Keratinocyte (primary cell): ENCODE measurements around the gene HIRA. TPM values are rescaled to one million over a fixed set of nuclear protein-coding genes. Genes with fewer than 3 reads are reported as not detected.
"Not testable (repeated sequence)": the region's sequence is repeated elsewhere in the genome, so short reads cannot be mapped to it uniquely, and the experiment has no call there.

Experiments
- DNase-seq: peaks from one replicate; pipeline ENCODE4 v3.0.0-alpha.2; 2011; ENCODE audit warnings: low read depth, missing footprints, low spot score
- FAIRE-seq: peaks from 2 replicates; lab custom pipeline; 2011; peaks lifted over from hg19 to GRCh38; lab: Jason Lieb, UNC
- H2AFZ ChIP-seq: 2 replicates; pipeline ENCODE4 v1.6.0; 2012; ENCODE audit warnings: low read length, control low read depth, inconsistent platforms; ENCODE audit not compliant: control insufficient read depth
- H3K27ac ChIP-seq: 2 replicates; pipeline ENCODE4 v1.5.1; 2011; ENCODE audit warnings: low read length; ENCODE audit not compliant: control insufficient read depth, insufficient read depth
- H3K27me3 ChIP-seq: 3 replicates; pipeline ENCODE4 v1.6.0; 2011; ENCODE audit warnings: low read length; ENCODE audit not compliant: control insufficient read depth, insufficient read depth; ENCODE audit errors: extremely low read depth
- H3K36me3 ChIP-seq, 2 experiments: 2 replicates in 1 of 2; 3 replicates in 1 of 2; pipeline ENCODE4 v1.5.1; 2011; ENCODE audit warnings: low read length in 2 of 2, mild to moderate bottlenecking in 1 of 2; ENCODE audit not compliant: control insufficient read depth in 2 of 2, insufficient read depth in 2 of 2; ENCODE audit errors: extremely low read depth in 1 of 2
- H3K4me1 ChIP-seq: 3 replicates; pipeline ENCODE4 v1.5.1; 2011; ENCODE audit warnings: low read length; ENCODE audit not compliant: control insufficient read depth, insufficient read depth; ENCODE audit errors: extremely low read depth
- H3K4me2 ChIP-seq: 3 replicates; pipeline ENCODE4 v1.6.0; 2011; ENCODE audit warnings: low read depth, low read length; ENCODE audit not compliant: control insufficient read depth, insufficient read depth; ENCODE audit errors: extremely low read depth
- H3K4me3 ChIP-seq, 3 experiments: fragments of 200-600 bp in 1 of 3; sonication (generic) in 1 of 3; 2 replicates in 2 of 3; 3 replicates in 1 of 3; pipeline ENCODE4 v1.5.1; 2011 to 2016; ENCODE audit warnings: low read length in 3 of 3, mild to moderate bottlenecking in 3 of 3, control low read depth in 2 of 3, inconsistent platforms in 1 of 3, low read depth in 1 of 3, mixed read lengths in 1 of 3, mixed run types in 1 of 3, moderate library complexity in 1 of 3; ENCODE audit not compliant: control insufficient read depth in 2 of 3, insufficient read depth in 2 of 3; ENCODE audit errors: extremely low read depth in 1 of 3
- H3K79me2 ChIP-seq: 2 replicates; pipeline ENCODE4 v1.6.0; 2012; ENCODE audit warnings: low read length; ENCODE audit not compliant: control insufficient read depth, insufficient read depth
- H3K9ac ChIP-seq: 3 replicates; pipeline ENCODE4 v1.6.0; 2011; ENCODE audit warnings: low read length; ENCODE audit not compliant: control insufficient read depth, insufficient read depth; ENCODE audit errors: extremely low read depth
- H3K9me1 ChIP-seq: 3 replicates; pipeline ENCODE4 v1.6.0; 2011; ENCODE audit warnings: low read length; ENCODE audit not compliant: control insufficient read depth, insufficient read depth; ENCODE audit errors: extremely low read depth
- H3K9me3 ChIP-seq: 2 replicates; pipeline ENCODE4 v1.5.1; 2012; ENCODE audit warnings: low read depth, low read length; ENCODE audit not compliant: control insufficient read depth
- H4K20me1 ChIP-seq: 3 replicates; pipeline ENCODE4 v1.6.0; 2011; ENCODE audit warnings: low read length; ENCODE audit not compliant: control insufficient read depth, insufficient read depth; ENCODE audit errors: extremely low read depth
- CTCF ChIP-seq, 3 experiments: IDR thresholded peaks in 1 of 3; conservative IDR thresholded peaks in 1 of 3; optimal IDR thresholded peaks in 1 of 3; 2 replicates in 2 of 3; 3 replicates in 1 of 3; pipeline versions ENCODE3 to v1.5.1; 2011; ENCODE audit warnings: low read length in 3 of 3, mild to moderate bottlenecking in 3 of 3, moderate library complexity in 2 of 3, control low read depth in 1 of 3, inconsistent platforms in 1 of 3; ENCODE audit not compliant: insufficient read depth in 2 of 3; ENCODE audit errors: extremely low read depth in 1 of 3
- EZH2 ChIP-seq: IDR thresholded peaks from one replicate; pipeline ENCODE4 v1.6.1; 2012; ENCODE audit warnings: inconsistent platforms, mild to moderate bottlenecking, low read length, moderate library complexity
- dilution Hi-C: fragments of 300-500 bp; cut with MboI; formaldehyde crosslinking; loops from one replicate; pipeline ENCODE4 v1.7.0; 2020; ENCODE audit warnings: low sequenced_read_pairs; ENCODE audit not compliant: extremely low pct_ligation_motif_present
- polyA plus RNA-seq, 5 experiments: library from polyadenylated mRNA; depleted of rRNA in 3 of 5; stranded (reverse) in 3 of 5; stranded (forward) in 1 of 5; unstranded in 1 of 5; fragments of >200 nt; gene quantifications; 1 replicate in 1 of 5; 2 replicates in 3 of 5; 3 replicates in 1 of 5; pipeline versions ENCODE4 v1.2.1 to v1.2.3, GENCODE V29; 2011 to 2012; ENCODE audit warnings: missing spikeins in 2 of 5, low read depth in 1 of 5, low replicate concordance in 1 of 5

The HIRA gene
- polyA plus RNA-seq, 1 donor (not counting 4 experiments of a cell fraction or from before 2014, with no cell fraction given), result 16.7 TPM

DNA sequence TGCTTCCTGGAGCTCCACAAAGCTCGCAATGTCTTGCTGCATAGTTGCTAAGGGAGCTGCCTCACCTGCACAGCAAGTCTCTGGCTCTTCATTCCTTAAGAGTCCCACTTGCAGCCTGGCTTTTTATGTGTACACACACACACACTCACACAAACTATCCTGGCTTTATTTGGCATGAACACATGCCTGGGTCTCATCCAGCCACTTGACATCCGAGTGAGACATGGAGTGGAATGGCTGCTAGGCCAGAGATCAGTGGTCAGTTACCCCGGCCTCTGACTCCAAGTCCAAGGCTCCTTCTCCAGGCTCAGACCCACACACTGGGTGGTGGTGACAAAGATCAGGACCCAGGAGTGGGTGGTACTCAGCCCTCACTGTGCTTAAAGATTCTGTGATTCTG lies 102.1 kb downstream of the HIRA start:
- H3K27me3 ChIP-seq, result no peaks in the 10 kb centered on the region
- no peak overlapping the region for H3K9ac ChIP-seq
- no peak overlapping the region for H3K27ac ChIP-seq
- no peaks in the 10 kb centered on the region for H4K20me1 ChIP-seq
- no peaks in the 10 kb centered on the region for H3K4me1 ChIP-seq
- dilution Hi-C loops, result no loop called here
- H3K9me3 ChIP-seq, result no peaks in the 10 kb centered on the region
- H3K4me2 ChIP-seq, result no peak overlapping the region
- no peaks in the 10 kb centered on the region for H3K79me2 ChIP-seq
- DNase-seq, result no peak
- FAIRE-seq, result no peak
- no peak overlapping the region for H3K4me3 ChIP-seq
- H2AFZ ChIP-seq, result no peak overlapping the region
- peaks cover 18 to 21% of the 10 kb centered on the region in 2 experiments for H3K36me3 ChIP-seq
- H3K9me1 ChIP-seq, result no peaks in the 10 kb centered on the region
- TF ChIP-seq EZH2, result no peak
- TF ChIP-seq CTCF (optimal IDR thresholded peaks at IDR 0.05 in 1 of 3, IDR thresholded peaks at IDR 0.05 in 1 of 3, conservative IDR thresholded peaks at IDR 0.05 in 1 of 3; ENCODE audit: extremely low read depth in 1 of 3, insufficient read depth in 2 of 3, low read length in 3 of 3), result no peak

- dilution Hi-C loops, result no loop called here
- no peak for DNase-seq
Observed at GRCh38 chr22:19325296-19325948, 106.1 kb downstream of the HIRA start.

GRCh38 chr22:19323420-19323819 lies 108.1 kb downstream of the HIRA start:
- H3K36me3 ChIP-seq, H3K4me2 ChIP-seq, H3K9me3 ChIP-seq, H3K9ac ChIP-seq, H4K20me1 ChIP-seq, H3K4me3 ChIP-seq, H3K27ac ChIP-seq, H3K4me1 ChIP-seq, DNase-seq, H3K9me1 ChIP-seq, H2AFZ ChIP-seq, H3K27me3 ChIP-seq, H3K79me2 ChIP-seq, dilution Hi-C loops, FAIRE-seq: not testable (repeated sequence)

More at GRCh38 chr22:19325296-19325948, 106.1 kb downstream of the HIRA start:
- H3K9me1 ChIP-seq, result no peaks in the 10 kb centered on the region
- H3K27me3 ChIP-seq, result no peaks in the 10 kb centered on the region
- no peaks in the 10 kb centered on the region for H3K9me3 ChIP-seq
- H2AFZ ChIP-seq, result no peak overlapping the region
- H3K79me2 ChIP-seq, result no peaks in the 10 kb centered on the region
- H3K36me3 ChIP-seq, result peaks cover 6 to 9% of the 10 kb centered on the region in 2 experiments
- no peak overlapping the region for H3K27ac ChIP-seq
- no peak overlapping the region for H3K9ac ChIP-seq
- H3K4me2 ChIP-seq, result no peak overlapping the region
- no peaks in the 10 kb centered on the region for H3K4me1 ChIP-seq
- no peak for FAIRE-seq
- H3K4me3 ChIP-seq, result no peak overlapping the region
- no peak for TF ChIP-seq CTCF (optimal IDR thresholded peaks at IDR 0.05 in 1 of 3, IDR thresholded peaks at IDR 0.05 in 1 of 3, conservative IDR thresholded peaks at IDR 0.05 in 1 of 3; ENCODE audit: extremely low read depth in 1 of 3, insufficient read depth in 2 of 3, low read length in 3 of 3)
- no peak for TF ChIP-seq EZH2
- H4K20me1 ChIP-seq, result no peaks in the 10 kb centered on the region
